OCI-LY3 (cell line): ENCODE results near the gene GUCY1A2.

Source experiments
- CTCF ChIP-seq: fragments of 200-600, 300-600 bp; sonication (generic); IDR thresholded peaks from 2 replicates; pipeline ENCODE4 v1.5.1; 2014; ENCODE audit warnings: antibody characterized with exemption, low read length, low read depth
- EZH2phosphoT487 ChIP-seq: fragments of 200-600 bp; shearing (Covaris generic); IDR thresholded peaks from 2 replicates; pipeline ENCODE4 v1.6.1; 2018; ENCODE audit warnings: antibody characterized with exemption, mixed run types, low read depth

GRCh38 chr11:106697058-106697457, 321.2 kb downstream of the GUCY1A2 start:
- TF ChIP-seq EZH2phosphoT487 (no peak), CTCF (no peak)
